SK-N-SH treated with all-trans-retinoic acid at 6 μM for 48 hours (cell line): ENCODE results near the gene BCAN.

Experiments
- ARNTL ChIP-seq: fragments of 450-650 bp; formaldehyde crosslinking; IDR thresholded peaks from 2 replicates; pipeline ENCODE4 v1.5.0; 2020; ENCODE audit warnings: low read depth, mild to moderate bottlenecking, moderate library complexity, borderline replicate concordance
- CREB5 ChIP-seq: fragments of 250-450 bp; sonication (Bioruptor Pico); IDR thresholded peaks from 2 replicates; pipeline ENCODE4 v1.5.1; 2020; ENCODE audit warnings: low read depth, mild to moderate bottlenecking, moderate library complexity
- CSDC2 ChIP-seq: fragments of 250-450 bp; sonication (Bioruptor Pico); IDR thresholded peaks from 2 replicates; pipeline ENCODE4 v1.5.0; 2020; ENCODE audit warnings: mild to moderate bottlenecking, moderate library complexity
- ESRRG ChIP-seq: fragments of 250-450 bp; sonication (Bioruptor Pico); IDR thresholded peaks from 2 replicates; pipeline ENCODE4 v1.6.1; 2021; ENCODE audit warnings: mild to moderate bottlenecking
- ISL1 ChIP-seq: fragments of 250-450 bp; sonication (Bioruptor Pico); IDR thresholded peaks from 2 replicates; pipeline ENCODE4 v2.1.2; 2022; ENCODE audit warnings: mild to moderate bottlenecking, moderate library complexity
- SNAI2 ChIP-seq: fragments of 250-450 bp; sonication (Bioruptor Pico); IDR thresholded peaks from 2 replicates; pipeline ENCODE4 v1.5.0; 2020; ENCODE audit warnings: mild to moderate bottlenecking, moderate library complexity

GRCh38 chr1:156645666-156646065, 3.7 kb downstream of the BCAN start:
- TF ChIP-seq ESRRG (CRISPR knock-in tag) (no peak), CREB5 (CRISPR knock-in tag) (no peak), SNAI2 (no peak), CSDC2 (no peak), ARNTL (CRISPR knock-in tag) (no peak), ISL1 (CRISPR knock-in tag) (no peak)
